A673 (cell line): ENCODE data around the gene SGPL1. TPM values are rescaled to one million over a fixed set of nuclear protein-coding genes. Genes with fewer than 3 reads are reported as not detected.

Source experiments
- BruUV-seq: library from RNA; stranded (reverse); fragments of 400-500 nt; replicated peaks from 2 replicates; lab custom pipeline; 2021; lab: Mats Ljungman, UMichigan
- CTCF ChIA-PET: fragments of 300-600 bp; sonication (Branson Sonifier 250); formaldehyde crosslinking; loops from one replicate; lab custom pipeline; 2022; ENCODE audit warnings: antibody characterized with exemption; lab: Charles Lee
- POLR2A ChIA-PET: fragments of 300-600 bp; sonication (Branson Sonifier 250); formaldehyde crosslinking; loops from one replicate; lab custom pipeline; 2022; ENCODE audit warnings: antibody characterized with exemption; ENCODE audit not compliant: low non-redundant PET; lab: Charles Lee
- DNase-seq: peaks from one replicate; pipeline ENCODE4 v3.0.0-alpha.2; 2015; ENCODE audit warnings: low spot score
- H3K27ac ChIP-seq: fragments of 200-600 bp; sonication (generic); 2 replicates; pipeline ENCODE4 v1.5.1; 2016; ENCODE audit warnings: mixed run types, low read depth, mild to moderate bottlenecking, mixed read lengths, antibody characterized with exemption, low read length; ENCODE audit not compliant: poor library complexity, severe bottlenecking
- H3K27me3 ChIP-seq: fragments of 200-600 bp; sonication (generic); replicated peaks from 2 replicates; pipeline ENCODE4 v1.6.1; 2017; ENCODE audit warnings: mixed run types, low read depth, mild to moderate bottlenecking, mixed read lengths, antibody characterized with exemption, low read length; ENCODE audit not compliant: insufficient read depth, poor library complexity
- H3K36me3 ChIP-seq: fragments of 200-600 bp; sonication (generic); 2 replicates; pipeline ENCODE4 v1.6.1; 2016; ENCODE audit warnings: mixed run types, mild to moderate bottlenecking, mixed read lengths, antibody characterized with exemption, low read length; ENCODE audit not compliant: insufficient read depth, poor library complexity, severe bottlenecking
- H3K4me1 ChIP-seq: fragments of 200-600 bp; sonication (generic); 2 replicates; pipeline ENCODE4 v1.6.1; 2017; ENCODE audit warnings: mixed run types, mild to moderate bottlenecking, mixed read lengths, antibody characterized with exemption, low read length; ENCODE audit not compliant: insufficient read depth, poor library complexity, severe bottlenecking
- H3K4me3 ChIP-seq: fragments of 200-600 bp; sonication (generic); 2 replicates; pipeline ENCODE4 v1.5.1; 2016; ENCODE audit warnings: low read depth, mixed run types, mild to moderate bottlenecking, mixed read lengths, low read length; ENCODE audit not compliant: poor library complexity, severe bottlenecking
- H3K9me3 ChIP-seq: fragments of 200-600 bp; sonication (generic); 2 replicates; pipeline ENCODE4 v1.6.1; 2016; ENCODE audit warnings: mixed run types, low read depth, mild to moderate bottlenecking, mixed read lengths, antibody characterized with exemption, low read length; ENCODE audit not compliant: poor library complexity, severe bottlenecking
- EZH2 ChIP-seq: fragments of 200-600 bp; sonication (generic); IDR thresholded peaks from 2 replicates; pipeline ENCODE4 v1.6.1; 2017; ENCODE audit warnings: borderline replicate concordance, low read depth, mild to moderate bottlenecking, mixed read lengths, antibody characterized with exemption, low read length; ENCODE audit not compliant: poor library complexity, severe bottlenecking
- intact Hi-C: fragments of 100-400 bp; cut with micrococcal nuclease; formaldehyde crosslinking; loops from one replicate; pipeline ENCODE4 v1.10.0; 2022; ENCODE audit not compliant: unreplicated experiment
- total RNA-seq: library from RNA; stranded (reverse); gene quantifications from 2 replicates; pipeline ENCODE4 v1.2.3, GENCODE V29; 2021
- TF ChIP-seq, protein P1 (sequence below): fragments of 300-800, 200-600 bp; sonication (generic); conservative IDR thresholded peaks from 2 replicates; pipeline ENCODE4 v1.5.1; 2017; ENCODE audit warnings: low read depth, mild to moderate bottlenecking, antibody characterized with exemption, low read length, moderate library complexity, mixed read lengths

SGPL1 gene
- total RNA-seq, 1 experiment from 2014 or later, result 48.6 TPM

DNA sequence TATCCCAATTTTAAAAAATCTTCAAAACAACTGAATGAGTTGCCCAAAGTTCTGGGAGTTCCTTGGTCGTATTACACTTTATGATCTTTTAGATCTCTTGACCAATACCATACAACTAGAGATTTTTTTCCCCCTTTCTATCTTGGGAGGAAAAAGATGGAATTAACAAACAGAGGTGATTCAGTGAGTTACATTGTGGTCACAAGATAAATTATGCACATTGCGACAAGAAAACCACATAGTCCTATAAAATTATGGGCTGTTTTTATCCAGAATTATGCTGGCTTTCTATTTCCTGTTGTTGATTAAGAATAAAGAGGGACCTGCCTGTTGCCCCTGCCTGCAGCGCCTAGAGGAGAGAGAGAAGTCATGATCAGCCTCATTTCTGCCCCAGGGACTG is 8.2 kb upstream of the SGPL1 start:
- no TSS peak for BruUV-seq
- H3K4me1 ChIP-seq, result no peaks in the 10 kb centered on the region
- DNase-seq, result no peak
- POLR2A ChIA-PET, result no interaction called here
- H3K27me3 ChIP-seq, result no peaks in the 10 kb centered on the region
- no peaks in the 10 kb centered on the region for H3K36me3 ChIP-seq
- CTCF ChIA-PET, result no interaction called here
- H3K27ac ChIP-seq, result no peak overlapping the region
- no peak overlapping the region for H3K4me3 ChIP-seq
- no peaks in the 10 kb centered on the region for H3K9me3 ChIP-seq
- no peak for TF ChIP-seq EZH2
- TF ChIP-seq, protein P1, sequence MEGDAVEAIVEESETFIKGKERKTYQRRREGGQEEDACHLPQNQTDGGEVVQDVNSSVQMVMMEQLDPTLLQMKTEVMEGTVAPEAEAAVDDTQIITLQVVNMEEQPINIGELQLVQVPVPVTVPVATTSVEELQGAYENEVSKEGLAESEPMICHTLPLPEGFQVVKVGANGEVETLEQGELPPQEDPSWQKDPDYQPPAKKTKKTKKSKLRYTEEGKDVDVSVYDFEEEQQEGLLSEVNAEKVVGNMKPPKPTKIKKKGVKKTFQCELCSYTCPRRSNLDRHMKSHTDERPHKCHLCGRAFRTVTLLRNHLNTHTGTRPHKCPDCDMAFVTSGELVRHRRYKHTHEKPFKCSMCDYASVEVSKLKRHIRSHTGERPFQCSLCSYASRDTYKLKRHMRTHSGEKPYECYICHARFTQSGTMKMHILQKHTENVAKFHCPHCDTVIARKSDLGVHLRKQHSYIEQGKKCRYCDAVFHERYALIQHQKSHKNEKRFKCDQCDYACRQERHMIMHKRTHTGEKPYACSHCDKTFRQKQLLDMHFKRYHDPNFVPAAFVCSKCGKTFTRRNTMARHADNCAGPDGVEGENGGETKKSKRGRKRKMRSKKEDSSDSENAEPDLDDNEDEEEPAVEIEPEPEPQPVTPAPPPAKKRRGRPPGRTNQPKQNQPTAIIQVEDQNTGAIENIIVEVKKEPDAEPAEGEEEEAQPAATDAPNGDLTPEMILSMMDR, result no peak
- intact Hi-C loops, result no loop called here

DNA sequence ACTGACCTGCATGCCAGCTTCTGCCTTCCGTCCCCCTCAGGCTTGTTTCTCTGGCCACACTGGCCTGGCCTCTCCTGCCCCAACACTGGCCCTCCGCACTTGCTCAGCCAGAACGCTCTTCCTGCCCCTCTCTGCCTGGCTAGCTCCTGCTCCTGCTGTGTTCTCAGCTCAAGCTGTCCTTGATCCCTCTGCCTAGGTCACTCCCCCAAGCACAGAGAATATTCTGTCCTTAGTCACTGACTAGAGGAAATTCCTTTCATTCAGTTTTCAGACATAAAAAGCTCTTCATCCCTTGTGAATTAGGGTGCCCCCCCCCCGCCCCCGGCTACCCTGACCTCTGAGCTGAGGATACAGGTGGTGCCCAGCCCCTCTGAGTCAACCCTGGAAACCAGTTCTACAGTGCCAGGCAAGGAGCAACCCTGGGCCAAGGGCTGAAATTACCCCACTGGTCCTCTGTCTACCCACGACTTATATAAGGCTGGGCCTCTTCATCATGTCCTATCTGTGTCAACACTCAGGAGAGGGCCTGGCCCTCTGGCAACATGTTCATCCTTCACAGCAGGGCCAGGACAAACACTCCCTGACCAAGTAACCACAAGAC is 6.6 kb upstream of the SGPL1 start:
- intact Hi-C loops, result no loop called here
- H3K4me1 ChIP-seq, result no peaks in the 10 kb centered on the region
- ChIA-PET POLR2A (no interaction called here), CTCF (no interaction called here)
- H3K9me3 ChIP-seq, result no peaks in the 10 kb centered on the region
- no peaks in the 10 kb centered on the region for H3K36me3 ChIP-seq
- no peaks in the 10 kb centered on the region for H3K27me3 ChIP-seq
- TF ChIP-seq, protein P1, result no peak
- no peak for TF ChIP-seq EZH2
- no TSS peak for BruUV-seq
- H3K4me3 ChIP-seq, result no peak overlapping the region
- no peak for DNase-seq
- no peak overlapping the region for H3K27ac ChIP-seq

DNA sequence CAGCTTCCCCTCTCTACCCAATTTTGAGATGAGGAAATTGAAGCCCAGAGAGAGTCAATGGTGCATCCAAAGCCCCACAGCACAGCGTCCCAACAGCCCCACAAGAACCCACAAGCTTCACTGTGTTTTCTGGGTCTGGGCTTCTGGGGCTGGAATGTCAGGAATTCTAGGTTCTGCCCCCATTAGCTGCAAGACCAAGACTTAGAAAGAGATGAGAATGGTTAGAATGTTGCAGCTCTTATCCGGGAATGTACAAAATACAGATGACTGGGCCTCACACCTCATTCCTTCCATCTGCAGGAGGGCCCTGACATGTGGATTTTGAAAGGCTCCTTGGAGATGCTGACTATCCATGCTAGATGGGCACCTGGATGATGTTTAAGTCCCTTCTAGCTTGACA is 6.0 kb upstream of the SGPL1 start:
- intact Hi-C loops, result no loop called here
- no peak for DNase-seq
- ChIA-PET CTCF (no interaction called here), POLR2A (no interaction called here)
- Histone ChIP-seq H3K4me1 (no peaks in the 10 kb centered on the region), H3K36me3 (no peaks in the 10 kb centered on the region), H3K4me3 (no peak overlapping the region), H3K27me3 (no peaks in the 10 kb centered on the region), H3K9me3 (no peaks in the 10 kb centered on the region), H3K27ac (no peak overlapping the region)
- TF ChIP-seq, protein P1, result no peak
- TF ChIP-seq EZH2, result no peak
- BruUV-seq, result no TSS peak
